H9 (cell line): ENCODE results near the gene APC. TPM values are rescaled to one million over a fixed set of nuclear protein-coding genes. Genes with fewer than 3 reads are reported as not detected.

Experiments
- DNase-seq: peaks from one replicate; pipeline ENCODE4 v3.0.0-alpha.2; 2017
- H2AFZ ChIP-seq: one replicate; pipeline ENCODE4 v1.6.1; 2013; ENCODE audit warnings: mild to moderate bottlenecking, low read length, control low read depth, moderate library complexity
- H2AK5ac ChIP-seq: 2 replicates; pipeline ENCODE4 v1.6.1; 2013; ENCODE audit warnings: low read length, control low read depth, mixed read lengths; ENCODE audit not compliant: insufficient read length
- H2BK120ac ChIP-seq: one replicate; pipeline ENCODE4 v1.6.1; 2013; ENCODE audit warnings: low read depth, mild to moderate bottlenecking, low read length, control low read depth, inconsistent platforms; ENCODE audit not compliant: poor library complexity, severe bottlenecking
- H2BK12ac ChIP-seq: 2 replicates; pipeline ENCODE4 v1.6.1; 2013; ENCODE audit warnings: low read length, control low read depth, mixed read lengths, low read depth; ENCODE audit not compliant: insufficient read length
- H2BK15ac ChIP-seq: 2 replicates; pipeline ENCODE4 v1.6.1; 2013; ENCODE audit warnings: low read depth, low read length, control low read depth
- H2BK20ac ChIP-seq: one replicate; pipeline ENCODE4 v1.6.1; 2013; ENCODE audit warnings: low read depth, mild to moderate bottlenecking, low read length, control low read depth, inconsistent platforms; ENCODE audit not compliant: poor library complexity, severe bottlenecking
- H2BK5ac ChIP-seq: 2 replicates; pipeline ENCODE4 v1.6.1; 2013; ENCODE audit warnings: low read length, control low read depth, mixed read lengths; ENCODE audit not compliant: insufficient read length
- H3K14ac ChIP-seq: 2 replicates; pipeline ENCODE4 v1.6.1; 2013; ENCODE audit warnings: low read length, control low read depth; ENCODE audit not compliant: insufficient read depth
- H3K18ac ChIP-seq: 2 replicates; pipeline ENCODE4 v1.6.1; 2013; ENCODE audit warnings: low read depth, mild to moderate bottlenecking, mixed read lengths, low read length, control low read depth; ENCODE audit not compliant: insufficient read length
- H3K23ac ChIP-seq: 2 replicates; pipeline ENCODE4 v1.6.1; 2013; ENCODE audit warnings: low read length, control low read depth, mixed read lengths, low read depth; ENCODE audit not compliant: insufficient read length
- H3K23me2 ChIP-seq: 2 replicates; pipeline ENCODE4 v1.6.1; 2013; ENCODE audit warnings: low read depth, mild to moderate bottlenecking, mixed read lengths, low read length, control low read depth; ENCODE audit not compliant: insufficient read length, poor library complexity, severe bottlenecking
- H3K27ac ChIP-seq: 2 replicates; pipeline ENCODE4 v1.5.1; 2013; ENCODE audit warnings: low read length, control low read depth, mixed read lengths, low read depth; ENCODE audit not compliant: insufficient read length
- H3K27me3 ChIP-seq: 2 replicates; pipeline ENCODE4 v1.6.1; 2013; ENCODE audit warnings: low read length, control low read depth, inconsistent platforms; ENCODE audit not compliant: insufficient read depth
- H3K4ac ChIP-seq: 2 replicates; pipeline ENCODE4 v1.6.1; 2013; ENCODE audit warnings: low read depth, mild to moderate bottlenecking, control low read depth, inconsistent platforms, low read length, moderate library complexity
- H3K4me1 ChIP-seq: 2 replicates; pipeline ENCODE4 v1.6.1; 2013; ENCODE audit warnings: low read length, control low read depth, inconsistent platforms; ENCODE audit not compliant: insufficient read depth
- H3K4me2 ChIP-seq: 2 replicates; pipeline ENCODE4 v1.6.1; 2013; ENCODE audit warnings: low read length, control low read depth, mixed read lengths; ENCODE audit not compliant: insufficient read length, insufficient read depth
- H3K56ac ChIP-seq: 2 replicates; pipeline ENCODE4 v1.6.1; 2013; ENCODE audit warnings: low read depth, mild to moderate bottlenecking, mixed read lengths, low read length, control low read depth; ENCODE audit not compliant: insufficient read length
- H3K79me1 ChIP-seq: 2 replicates; pipeline ENCODE4 v1.6.1; 2013; ENCODE audit warnings: low read depth, mild to moderate bottlenecking, moderate library complexity, low read length, control low read depth, inconsistent platforms; ENCODE audit not compliant: insufficient read depth, poor library complexity, severe bottlenecking
- H3K79me2 ChIP-seq: 2 replicates; pipeline ENCODE4 v1.6.1; 2013; ENCODE audit warnings: low read length, control low read depth, inconsistent platforms; ENCODE audit not compliant: insufficient read depth
- H3K9ac ChIP-seq: 2 replicates; pipeline ENCODE4 v1.6.1; 2013; ENCODE audit warnings: low read length, control low read depth, mixed read lengths; ENCODE audit not compliant: insufficient read length; ENCODE audit errors: extremely low read depth
- H3K9me3 ChIP-seq: one replicate; pipeline ENCODE4 v1.6.1; 2013; ENCODE audit warnings: low read depth, low read length, inconsistent platforms; ENCODE audit not compliant: control insufficient read depth
- H3T11ph ChIP-seq: one replicate; pipeline ENCODE4 v1.6.1; 2013; ENCODE audit warnings: mild to moderate bottlenecking, low read length, control low read depth, inconsistent platforms
- H4K20me1 ChIP-seq: one replicate; pipeline ENCODE4 v1.6.1; 2013; ENCODE audit not compliant: control insufficient read depth, insufficient read length, insufficient read depth
- H4K5ac ChIP-seq: 2 replicates; pipeline ENCODE4 v1.6.1; 2013; ENCODE audit warnings: low read depth, mild to moderate bottlenecking, mixed read lengths, low read length, control low read depth; ENCODE audit not compliant: insufficient read length
- H4K8ac ChIP-seq: replicated peaks from 2 replicates; pipeline ENCODE4 v1.6.1; 2013; ENCODE audit warnings: low read length, control low read depth, mixed read lengths, low read depth; ENCODE audit not compliant: insufficient read length
- H4K91ac ChIP-seq: 2 replicates; pipeline ENCODE4 v1.6.1; 2013; ENCODE audit warnings: low read depth, mild to moderate bottlenecking, moderate library complexity, mixed read lengths, low read length, control low read depth; ENCODE audit not compliant: insufficient read length
- H3K27ac Mint-ChIP-seq, 3 experiments: 2 replicates in 2 of 3; 3 replicates in 1 of 3; pipeline ENCODE4 v1.8.0; 2020 to 2021; ENCODE audit warnings: mixed read lengths in 3 of 3, mild to moderate bottlenecking in 1 of 3, moderate library complexity in 1 of 3
- H3K27me3 Mint-ChIP-seq: 2 replicates; pipeline ENCODE4 v1.8.0; 2021; ENCODE audit warnings: low read depth, mild to moderate bottlenecking, moderate library complexity, mixed read lengths
- H3K36me3 Mint-ChIP-seq, 3 experiments: 2 replicates in 2 of 3; 3 replicates in 1 of 3; pipeline ENCODE4 v1.8.0; 2020 to 2021; ENCODE audit warnings: low read depth in 3 of 3, mixed read lengths in 3 of 3; ENCODE audit not compliant: insufficient read depth in 1 of 3
- H3K4me1 Mint-ChIP-seq, 2 experiments: 2 replicates each; pipeline ENCODE4 v1.8.0; 2020; ENCODE audit warnings: mixed read lengths in 2 of 2
- H3K4me3 Mint-ChIP-seq, 2 experiments: 2 replicates in 1 of 2; 3 replicates in 1 of 2; pipeline ENCODE4 v1.8.0; 2020 to 2021; ENCODE audit warnings: mild to moderate bottlenecking in 2 of 2, mixed read lengths in 2 of 2, moderate library complexity in 1 of 2
- H3K9me3 Mint-ChIP-seq, 2 experiments: 2 replicates in 1 of 2; 3 replicates in 1 of 2; pipeline ENCODE4 v1.8.0; 2020; ENCODE audit warnings: mild to moderate bottlenecking in 2 of 2, mixed read lengths in 2 of 2, moderate library complexity in 1 of 2
- WGBS: extraction: QIAGEN DNeasy Blood & Tissue Kit; methylation state at CpG from one replicate; pipeline ENCODE4 v1.1.7; 2013; ENCODE audit warnings: missing lambda C conversion rate, low lambda C conversion rate, mixed read lengths; ENCODE audit not compliant: insufficient read length; ENCODE audit errors: extremely low coverage; 5-methylcytosine and 5-hydroxymethylcytosine counted together
- total RNA-seq: library from RNA; stranded (reverse); gene quantifications from 2 replicates; pipeline ENCODE4 v1.2.1, GENCODE V29; 2021
- TF ChIP-seq, protein P1 (sequence below): fragments of 200-600 bp; sonication (generic); conservative IDR thresholded peaks from 3 replicates; pipeline ENCODE4 v1.8.0; 2021; ENCODE audit warnings: antibody characterized with exemption, mild to moderate bottlenecking

The APC gene
- total RNA-seq, 1 experiment from 2014 or later, result 29.3 TPM

DNA sequence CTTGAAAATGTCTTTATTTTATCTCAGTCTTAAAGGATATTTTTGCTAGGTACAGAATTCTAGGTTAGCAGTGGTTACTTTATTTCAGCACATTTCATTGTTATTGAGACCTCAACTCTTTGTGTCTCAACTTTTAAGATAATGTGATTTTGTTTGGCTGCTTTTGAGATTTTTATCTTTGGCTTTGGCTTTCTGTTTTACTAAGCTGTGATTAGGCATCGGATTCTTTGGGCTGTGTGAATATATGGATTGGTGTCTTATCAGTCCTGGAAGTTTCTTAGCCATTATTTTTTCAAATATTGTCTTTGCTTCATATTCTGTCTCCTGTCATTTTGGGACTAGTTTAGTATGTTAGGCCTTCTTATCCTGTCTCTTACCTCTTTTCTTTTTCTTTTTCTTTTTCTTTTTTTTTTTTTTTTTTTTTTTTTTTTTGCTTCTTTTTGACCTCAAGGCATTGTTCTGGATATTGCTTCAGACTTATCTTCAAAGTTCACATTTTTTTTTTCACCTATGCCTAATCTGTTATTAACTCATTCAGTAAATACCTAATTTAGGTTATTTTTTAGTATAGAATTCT, 20.1 kb upstream of the APC start:
- H3K18ac ChIP-seq, result no peak overlapping the region
- H3T11ph ChIP-seq, result no peak overlapping the region
- H2AFZ ChIP-seq, result no peak overlapping the region
- H3K4me2 ChIP-seq, result no peak overlapping the region
- no peak overlapping the region for H2BK12ac ChIP-seq
- H3K79me1 ChIP-seq, result peaks cover 6% of the 10 kb centered on the region
- Mint-ChIP-seq H3K4me1 (peaks cover 16 to 17% of the 10 kb centered on the region in 2 experiments), H3K36me3 (peaks cover 0 to 3% (median 0%) of the 10 kb centered on the region in 3 experiments; a peak in 2 of 7 replicates), H3K27me3 (no peaks in the 10 kb centered on the region), H3K4me3 (no peak overlapping the region), H3K27ac (no peak overlapping the region; a peak in 1 of 7 replicates), H3K9me3 (no peaks in the 10 kb centered on the region)
- no peak overlapping the region for H3K4ac ChIP-seq
- no peak overlapping the region for H4K5ac ChIP-seq
- TF ChIP-seq, protein P1, sequence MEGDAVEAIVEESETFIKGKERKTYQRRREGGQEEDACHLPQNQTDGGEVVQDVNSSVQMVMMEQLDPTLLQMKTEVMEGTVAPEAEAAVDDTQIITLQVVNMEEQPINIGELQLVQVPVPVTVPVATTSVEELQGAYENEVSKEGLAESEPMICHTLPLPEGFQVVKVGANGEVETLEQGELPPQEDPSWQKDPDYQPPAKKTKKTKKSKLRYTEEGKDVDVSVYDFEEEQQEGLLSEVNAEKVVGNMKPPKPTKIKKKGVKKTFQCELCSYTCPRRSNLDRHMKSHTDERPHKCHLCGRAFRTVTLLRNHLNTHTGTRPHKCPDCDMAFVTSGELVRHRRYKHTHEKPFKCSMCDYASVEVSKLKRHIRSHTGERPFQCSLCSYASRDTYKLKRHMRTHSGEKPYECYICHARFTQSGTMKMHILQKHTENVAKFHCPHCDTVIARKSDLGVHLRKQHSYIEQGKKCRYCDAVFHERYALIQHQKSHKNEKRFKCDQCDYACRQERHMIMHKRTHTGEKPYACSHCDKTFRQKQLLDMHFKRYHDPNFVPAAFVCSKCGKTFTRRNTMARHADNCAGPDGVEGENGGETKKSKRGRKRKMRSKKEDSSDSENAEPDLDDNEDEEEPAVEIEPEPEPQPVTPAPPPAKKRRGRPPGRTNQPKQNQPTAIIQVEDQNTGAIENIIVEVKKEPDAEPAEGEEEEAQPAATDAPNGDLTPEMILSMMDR, result no peak
- no peak overlapping the region for H4K91ac ChIP-seq
- no peak overlapping the region for H3K9ac ChIP-seq
- H3K56ac ChIP-seq, result no peak overlapping the region
- H2AK5ac ChIP-seq, result no peak overlapping the region
- H3K79me2 ChIP-seq, result peaks cover 11% of the 10 kb centered on the region; the same call in 1 of the 2 replicates
- H2BK120ac ChIP-seq, result no peak overlapping the region
- no peaks in the 10 kb centered on the region for H3K9me3 ChIP-seq
- H2BK20ac ChIP-seq, result no peak overlapping the region
- no CpG with 5 or more reads among the region's 1 CpG for WGBS
- H4K20me1 ChIP-seq, result no peaks in the 10 kb centered on the region
- no peak overlapping the region for H3K27ac ChIP-seq
- DNase-seq, result no peak
- H3K27me3 ChIP-seq, result no peaks in the 10 kb centered on the region
- no peak overlapping the region for H3K14ac ChIP-seq
- no peak overlapping the region for H4K8ac ChIP-seq
- H3K23me2 ChIP-seq, result no peaks in the 10 kb centered on the region
- peaks cover 4% of the 10 kb centered on the region; the same call in 1 of the 2 replicates for H3K4me1 ChIP-seq
- H2BK15ac ChIP-seq, result no peak overlapping the region
- no peak overlapping the region for H2BK5ac ChIP-seq
- H3K23ac ChIP-seq, result no peak overlapping the region
